NCI-H2107 (cell line): ENCODE results near the gene TSPAN16.
"Not testable (repeated sequence)": the region's sequence is repeated elsewhere in the genome, so short reads cannot be mapped to it uniquely, and the experiment has no call there.

Experiments
- DNase-seq: peaks from one replicate; lab custom pipeline; 2025; lab: John Stamatoyannopoulos, UW

TSPAN16 gene

GRCh38 chr19:11346104-11346940 is 50.4 kb downstream of the TSPAN16 start, which contains the start of the genes CCDC159 and TMEM205:
Gene CCDC159, plus strand, starts transcription at chr19:11346519. Its CDS starts 88 bp downstream, at chr19:11346607.
Gene TMEM205, minus strand, starts transcription at chr19:11346268. Its CDS starts 649 bp downstream, at chr19:11345619.
- DNase-seq, result peak; percentile 95

- DNase-seq, result no peak
Observed at GRCh38 chr19:11347546-11348039, 51.6 kb downstream of the TSPAN16 start.

- no peak for DNase-seq
Observed at GRCh38 chr19:11349171-11349570, 53.2 kb downstream of the TSPAN16 start.

GRCh38 chr19:11354102-11354501 is 58.1 kb downstream of the TSPAN16 start:
- DNase-seq, result not testable (repeated sequence)

- DNase-seq, result peak; percentile 86
Observed at GRCh38 chr19:11355160-11356073, 59.5 kb downstream of the TSPAN16 start, which contains the start of gene PLPPR2. Gene PLPPR2, plus strand, starts transcription at chr19:11355432. Its CDS starts 2,242 bp downstream, at chr19:11357674.

- no peak for DNase-seq
Observed at GRCh38 chr19:11356074-11356397, 60.1 kb downstream of the TSPAN16 start.

GRCh38 chr19:11356676-11357550 is 61.0 kb downstream of the TSPAN16 start:
- DNase-seq, result no peak

GRCh38 chr19:11359421-11359820 is 63.5 kb downstream of the TSPAN16 start:
- DNase-seq, result no peak

GRCh38 chr19:11361037-11361770 is 65.2 kb downstream of the TSPAN16 start:
- DNase-seq, result no peak

GRCh38 chr19:11361771-11362731 is 66.1 kb downstream of the TSPAN16 start:
- DNase-seq, result no peak

- no peak for DNase-seq
Observed at GRCh38 chr19:11363881-11364280, 67.9 kb downstream of the TSPAN16 start.

GRCh38 chr19:11364296-11364904 is 68.4 kb downstream of the TSPAN16 start:
- DNase-seq, result no peak

GRCh38 chr19:11364935-11365334 is 69.0 kb downstream of the TSPAN16 start:
- no peak for DNase-seq
